Measurements from ENCODE around the gene OBP2A.

Gene OBP2A

DNA sequence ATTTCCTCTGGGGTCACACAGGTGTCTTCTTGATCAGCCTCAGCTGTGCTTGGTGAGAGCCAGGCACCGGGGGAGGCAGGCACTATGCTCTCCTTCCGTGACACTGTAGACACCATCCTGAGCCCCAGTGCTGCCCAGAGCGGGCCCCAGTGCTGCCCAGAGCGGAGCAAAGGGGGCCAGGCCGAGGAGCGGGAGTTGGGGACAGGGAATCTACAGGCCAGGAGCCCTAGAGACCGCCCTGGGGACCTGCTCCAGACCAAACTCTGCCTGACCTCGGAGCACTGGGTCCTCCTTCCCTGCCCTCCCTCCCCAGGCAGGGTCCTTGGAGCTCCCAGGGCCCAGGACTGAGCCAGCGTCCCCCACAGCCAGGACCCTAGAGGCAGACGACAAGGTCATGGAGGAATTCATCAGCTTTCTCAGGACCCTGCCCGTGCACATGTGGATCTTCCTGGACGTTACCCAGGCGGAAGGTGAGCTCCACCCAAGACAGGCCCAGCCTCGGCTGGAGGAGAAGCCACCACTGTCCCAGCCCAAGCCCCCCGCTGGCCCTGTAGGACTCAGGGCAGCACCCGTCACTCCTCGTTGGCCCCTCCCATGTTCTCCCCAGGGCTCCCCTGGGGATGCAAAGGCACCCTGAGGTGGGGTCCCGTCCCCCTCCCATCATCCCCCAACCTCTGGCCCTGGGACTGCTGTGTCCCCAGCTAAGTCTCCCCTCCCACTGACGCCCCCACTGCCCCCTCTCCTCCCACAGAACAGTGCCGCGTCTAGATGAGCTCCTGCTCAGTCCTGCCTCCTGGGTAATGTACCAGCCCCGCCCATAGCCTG lies 45.8 kb downstream of the OBP2A start:
- DNase-seq = no peak

DNA sequence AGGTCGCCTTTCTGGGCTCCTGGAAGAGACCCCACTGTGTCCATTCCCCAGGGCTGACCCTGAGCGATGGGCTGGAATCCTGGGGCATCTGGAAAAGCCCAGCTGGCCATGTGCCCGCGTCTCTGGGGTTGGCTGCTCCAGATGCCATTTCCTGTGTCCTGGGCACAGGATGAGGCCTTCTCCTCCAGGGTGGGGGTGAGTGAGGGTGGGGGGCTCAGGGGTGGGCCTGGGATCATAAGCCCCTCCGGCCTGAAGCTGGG lies 46.3 kb downstream of the OBP2A start:
- no peak for DNase-seq

DNA sequence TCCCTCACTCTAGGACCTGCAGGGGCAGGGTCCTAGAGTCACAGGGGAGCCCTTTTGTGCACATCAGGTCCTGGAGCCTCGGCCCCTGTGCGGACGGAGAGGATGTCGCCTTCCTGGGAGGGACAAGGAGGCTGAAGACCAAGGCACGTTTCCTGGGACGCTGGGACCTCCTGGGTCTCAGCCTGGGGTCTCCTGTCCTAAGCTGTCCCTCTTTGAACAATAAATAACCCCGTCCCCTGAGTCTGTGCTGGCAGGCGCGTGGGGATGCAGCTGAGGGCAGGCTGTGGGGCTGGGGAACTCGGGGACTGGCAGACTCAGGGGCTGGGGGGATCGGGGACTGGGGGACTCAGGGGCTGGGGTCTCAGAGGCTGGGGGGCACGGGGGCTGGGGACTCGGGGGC lies 46.7 kb downstream of the OBP2A start:
- no peak for DNase-seq

DNA sequence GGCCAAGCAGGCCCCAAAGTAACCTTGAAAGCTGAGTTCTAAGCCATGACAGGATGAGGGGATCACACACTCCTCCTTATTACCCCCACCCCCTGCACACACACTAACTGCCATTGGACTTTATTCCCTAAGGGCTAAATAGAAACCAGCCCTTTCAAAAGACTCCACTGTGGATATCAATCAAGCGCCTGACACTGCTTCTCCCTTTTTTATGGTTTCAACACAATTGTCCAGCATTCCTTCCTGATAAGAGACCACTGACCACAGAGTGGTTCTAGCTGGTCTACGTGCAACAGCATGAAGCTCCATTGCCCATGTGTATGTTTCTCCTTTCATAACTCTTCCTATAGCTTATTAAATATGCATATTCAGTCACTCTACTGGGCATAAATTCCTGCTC lies 50.3 kb downstream of the OBP2A start:
- no peak for DNase-seq

All from nucleus accumbens (tissue), 56 donors.